CD4-positive, alpha-beta memory T cell (primary cell): Measurements from ENCODE around the gene OR51B5. TPM values are rescaled to one million over a fixed set of nuclear protein-coding genes. Genes with fewer than 3 reads are reported as not detected.
"Not testable (repeated sequence)": the region's sequence is repeated elsewhere in the genome, so short reads cannot be mapped to it uniquely, and the experiment has no call there.

Source experiments
- CTCF ChIA-PET: fragments of 350-600 bp; sonication (Branson Sonifier 250); formaldehyde crosslinking; loops from one replicate; lab custom pipeline; 2021; ENCODE audit warnings: inconsistent platforms; ENCODE audit not compliant: partially characterized antibody; lab: Charles Lee
- POLR2A ChIA-PET: fragments of 350-600 bp; sonication (Branson Sonifier 250); formaldehyde crosslinking; loops from one replicate; lab custom pipeline; 2021; ENCODE audit not compliant: partially characterized antibody; lab: Charles Lee
- DNase-seq, 5 donors: peaks; one replicate each; pipeline versions ENCODE4 v3.0.0 to v3.0.0-alpha.2; 2020 to 2022; ENCODE audit warnings: mixed read lengths in 1 of 5
- H3K27ac ChIP-seq: one replicate; pipeline ENCODE4 v1.7.0; 2013; ENCODE audit warnings: low read depth, low read length
- H3K27me3 ChIP-seq: 2 replicates; pipeline ENCODE4 v1.7.0; 2013; ENCODE audit warnings: mild to moderate bottlenecking, low read length, moderate library complexity; ENCODE audit not compliant: insufficient read depth
- H3K36me3 ChIP-seq: 2 replicates; pipeline ENCODE4 v1.7.0; 2013; ENCODE audit warnings: mild to moderate bottlenecking, low read length, moderate library complexity; ENCODE audit not compliant: insufficient read depth
- H3K4me1 ChIP-seq: 2 replicates; pipeline ENCODE4 v1.7.0; 2013; ENCODE audit warnings: mild to moderate bottlenecking, low read length, moderate library complexity; ENCODE audit not compliant: insufficient read depth
- H3K4me3 ChIP-seq, 2 donors: one replicate each; pipeline ENCODE4 v1.7.0; 2013; ENCODE audit warnings: low read length in 2 of 2, mild to moderate bottlenecking in 1 of 2
- H3K9me3 ChIP-seq, 2 donors: one replicate each; pipeline ENCODE4 v1.7.0; 2013; ENCODE audit warnings: low read length in 2 of 2, control low read depth in 1 of 2; ENCODE audit not compliant: control insufficient read depth in 1 of 2
- H3K27ac Mint-ChIP-seq, 7 donors: one replicate each; pipeline ENCODE4 v1.8.0; 2020 to 2021; ENCODE audit warnings: mixed read lengths in 7 of 7, mild to moderate bottlenecking in 6 of 7, inconsistent platforms in 3 of 7, moderate library complexity in 3 of 7
- H3K27me3 Mint-ChIP-seq, 2 donors: one replicate each; pipeline ENCODE4 v1.8.0; 2020 to 2021; ENCODE audit warnings: mixed read lengths in 2 of 2
- H3K36me3 Mint-ChIP-seq, 2 donors: one replicate each; pipeline ENCODE4 v1.8.0; 2020 to 2021; ENCODE audit warnings: mixed read lengths in 2 of 2, inconsistent platforms in 1 of 2, mild to moderate bottlenecking in 1 of 2
- H3K4me1 Mint-ChIP-seq, 4 donors: one replicate each; pipeline ENCODE4 v1.8.0; 2020 to 2021; ENCODE audit warnings: mixed read lengths in 4 of 4, mild to moderate bottlenecking in 1 of 4
- H3K4me3 Mint-ChIP-seq, 8 donors: one replicate each; pipeline ENCODE4 v1.8.0; 2020 to 2021; ENCODE audit warnings: mixed read lengths in 8 of 8, mild to moderate bottlenecking in 7 of 8, moderate library complexity in 6 of 8, inconsistent platforms in 3 of 8
- H3K9me3 Mint-ChIP-seq, 8 donors: one replicate each; pipeline ENCODE4 v1.8.0; 2020 to 2021; ENCODE audit warnings: mixed read lengths in 8 of 8, mild to moderate bottlenecking in 5 of 8, inconsistent platforms in 3 of 8, moderate library complexity in 1 of 8
- intact Hi-C: fragments of 100-400 bp; cut with micrococcal nuclease; formaldehyde crosslinking; loops from one replicate; pipeline ENCODE4 v1.15.1; 2023
- polyA plus RNA-seq, 2 donors: library from polyadenylated mRNA; unstranded; fragments of 300-500 nt; fragmentation: Illumina TruSeq; gene quantifications; one replicate each; pipeline ENCODE4 v1.2.3, GENCODE V29; 2021
- total RNA-seq, 2 experiments: library from RNA; stranded (reverse); gene quantifications; one replicate each; pipeline ENCODE4 v1.2.3, GENCODE V29; 2021

The OR51B5 gene
- total and polyA plus RNA-seq, 4 experiments from 2014 or later = not detected

GRCh38 chr11:5335170-5335569, 8.2 kb downstream of the OR51B5 start:
- no peaks in the 10 kb centered on the region for H3K36me3 Mint-ChIP-seq
- Histone ChIP-seq H3K27ac (no peak overlapping the region), H3K4me1 (no peaks in the 10 kb centered on the region), H3K36me3 (no peaks in the 10 kb centered on the region), H3K4me3 (no peak overlapping the region), H3K9me3 (no peaks in the 10 kb centered on the region), H3K27me3 (no peaks in the 10 kb centered on the region)
- no peaks in the 10 kb centered on the region for H3K9me3 Mint-ChIP-seq
- DNase-seq = no peak
- H3K4me3 Mint-ChIP-seq = no peak overlapping the region
- intact Hi-C loops = no loop called here
- CTCF ChIA-PET = no interaction called here
- H3K4me1 Mint-ChIP-seq = no peaks in the 10 kb centered on the region
- no peak overlapping the region for H3K27ac Mint-ChIP-seq
- POLR2A ChIA-PET = no interaction called here
- peaks cover 1 to 5% of the 10 kb centered on the region in 2 donors for H3K27me3 Mint-ChIP-seq

DNA sequence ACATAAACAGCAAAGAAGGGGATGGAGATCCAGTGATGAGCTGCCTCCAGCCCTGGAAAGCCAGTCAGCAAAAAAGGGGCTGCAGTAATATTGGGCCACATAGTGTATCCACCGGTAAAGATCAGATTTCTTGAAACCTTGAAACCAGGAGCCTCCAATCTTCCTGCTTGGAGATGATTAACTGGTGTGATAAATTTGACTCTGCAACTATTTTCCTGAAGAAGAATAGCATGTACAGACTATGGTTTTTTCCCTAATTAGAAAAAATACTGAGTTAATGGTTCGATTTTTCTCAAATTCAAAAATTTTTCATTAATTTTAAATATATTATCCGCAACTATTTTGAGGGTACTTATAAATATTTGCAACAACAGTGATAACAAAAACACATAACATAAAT, 19.1 kb downstream of the OR51B5 start, which contains the start of gene OR51B2:
Gene OR51B2, minus strand, starts transcription at position 101 of the 400 bp plus-strand sequence. Its CDS starts 0 bp downstream, at position 101.
- Mint-ChIP-seq H3K4me1 (no peaks in the 10 kb centered on the region), H3K36me3 (no peaks in the 10 kb centered on the region), H3K4me3 (no peak within 1 kb of the TSS), H3K27me3 (no peaks in the 10 kb centered on the region), H3K27ac (no peak within 1 kb of the TSS), H3K9me3 (no peaks in the 10 kb centered on the region)
- no peaks in the 10 kb centered on the region for H3K27me3 ChIP-seq
- H3K27ac ChIP-seq = no peak within 1 kb of the TSS
- H3K36me3 ChIP-seq = no peaks in the 10 kb centered on the region
- POLR2A ChIA-PET = no interaction called here
- no peaks in the 10 kb centered on the region for H3K9me3 ChIP-seq
- no peaks in the 10 kb centered on the region for H3K4me1 ChIP-seq
- no peak within 1 kb of the TSS for H3K4me3 ChIP-seq
- no peak for DNase-seq
- CTCF ChIA-PET = no interaction called here
- intact Hi-C loops = no loop called here

DNA sequence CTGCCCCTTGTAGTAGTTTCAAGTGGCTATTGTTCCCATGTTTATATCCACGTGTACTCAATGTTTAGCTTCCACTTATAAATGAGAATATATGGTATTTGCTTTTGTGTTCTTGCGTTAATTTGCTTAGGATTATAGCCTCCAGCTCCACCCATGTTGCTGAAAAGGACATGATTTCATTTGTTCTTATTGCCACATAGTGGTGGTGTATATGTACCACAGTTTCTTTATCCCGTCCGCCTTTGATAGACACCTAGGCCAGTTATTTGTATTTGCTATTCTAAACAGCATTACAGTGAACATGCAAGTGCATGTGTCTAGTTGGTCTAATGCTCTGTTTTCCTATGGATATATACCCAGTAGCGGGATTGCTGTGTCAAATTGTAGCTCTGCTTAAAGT, 26.0 kb downstream of the OR51B5 start:
- Histone ChIP-seq H3K27ac (no peak overlapping the region), H3K4me1 (no peaks in the 10 kb centered on the region), H3K9me3 (no peaks in the 10 kb centered on the region), H3K4me3 (no peak overlapping the region), H3K27me3 (no peaks in the 10 kb centered on the region), H3K36me3 (no peaks in the 10 kb centered on the region)
- H3K4me3 Mint-ChIP-seq = no peak overlapping the region
- POLR2A ChIA-PET = no interaction called here
- H3K27ac Mint-ChIP-seq = no peak overlapping the region
- peaks cover 0 to 2% of the 10 kb centered on the region in 2 donors for H3K27me3 Mint-ChIP-seq
- no peaks in the 10 kb centered on the region for H3K36me3 Mint-ChIP-seq
- H3K4me1 Mint-ChIP-seq = no peaks in the 10 kb centered on the region
- intact Hi-C loops = no loop called here
- H3K9me3 Mint-ChIP-seq = peaks cover 0 to 2% (median 0%) of the 10 kb centered on the region in 8 donors
- no peak for DNase-seq
- CTCF ChIA-PET = no interaction called here

- H3K36me3 Mint-ChIP-seq, H3K27ac ChIP-seq, H3K4me3 Mint-ChIP-seq, CTCF ChIA-PET, H3K9me3 ChIP-seq, intact Hi-C loops, H3K27me3 Mint-ChIP-seq, POLR2A ChIA-PET, H3K27me3 ChIP-seq, H3K4me3 ChIP-seq, H3K9me3 Mint-ChIP-seq, H3K4me1 Mint-ChIP-seq, H3K27ac Mint-ChIP-seq, DNase-seq, H3K36me3 ChIP-seq, H3K4me1 ChIP-seq: not testable (repeated sequence)
Observed at GRCh38 chr11:5313326-5314023, 29.8 kb downstream of the OR51B5 start.

DNA sequence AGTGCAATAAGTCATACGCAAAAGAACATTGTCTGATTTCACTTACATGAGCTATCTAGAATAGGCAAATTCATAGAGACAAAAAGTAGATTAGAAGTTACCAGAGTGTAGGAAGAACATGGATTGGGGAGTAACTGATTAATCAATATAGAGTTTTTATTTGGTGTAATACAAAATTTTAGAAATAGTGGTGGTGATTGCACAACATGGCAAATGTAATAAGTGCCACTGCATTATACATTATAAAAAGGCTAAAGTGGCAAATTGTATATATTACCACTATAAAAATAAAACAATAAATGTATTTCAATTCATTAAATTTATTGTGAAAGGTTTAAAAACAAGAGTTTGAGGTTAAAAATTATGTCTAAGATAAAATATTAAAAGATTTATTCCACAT, 32.9 kb downstream of the OR51B5 start:
- Histone ChIP-seq H3K36me3 (no peaks in the 10 kb centered on the region), H3K4me3 (no peak overlapping the region), H3K27ac (no peak overlapping the region), H3K27me3 (no peaks in the 10 kb centered on the region), H3K4me1 (no peaks in the 10 kb centered on the region), H3K9me3 (no peaks in the 10 kb centered on the region)
- ChIA-PET POLR2A (no interaction called here), CTCF (no interaction called here)
- Mint-ChIP-seq H3K4me1 (no peaks in the 10 kb centered on the region), H3K27ac (no peak overlapping the region), H3K27me3 (peaks cover 0 to 3% of the 10 kb centered on the region in 2 donors), H3K9me3 (peaks cover 0 to 3% (median 0%) of the 10 kb centered on the region in 8 donors), H3K4me3 (no peak overlapping the region), H3K36me3 (no peaks in the 10 kb centered on the region)
- intact Hi-C loops = no loop called here
- DNase-seq = no peak

GRCh38 chr11:5307256-5308019, 35.9 kb downstream of the OR51B5 start:
- ChIA-PET POLR2A (no interaction called here), CTCF (no interaction called here)
- no peak overlapping the region for H3K4me3 Mint-ChIP-seq
- no peaks in the 10 kb centered on the region for H3K4me1 Mint-ChIP-seq
- Histone ChIP-seq H3K36me3 (no peaks in the 10 kb centered on the region), H3K27me3 (no peaks in the 10 kb centered on the region), H3K4me3 (no peak overlapping the region), H3K9me3 (no peaks in the 10 kb centered on the region), H3K4me1 (no peaks in the 10 kb centered on the region), H3K27ac (no peak overlapping the region)
- peaks cover 0 to 4% of the 10 kb centered on the region in 2 donors for H3K27me3 Mint-ChIP-seq
- no peak overlapping the region for H3K27ac Mint-ChIP-seq
- H3K9me3 Mint-ChIP-seq = peaks cover 0 to 3% (median 0%) of the 10 kb centered on the region in 8 donors
- no peaks in the 10 kb centered on the region for H3K36me3 Mint-ChIP-seq
- intact Hi-C loops = no loop called here
- DNase-seq = no peak

DNA sequence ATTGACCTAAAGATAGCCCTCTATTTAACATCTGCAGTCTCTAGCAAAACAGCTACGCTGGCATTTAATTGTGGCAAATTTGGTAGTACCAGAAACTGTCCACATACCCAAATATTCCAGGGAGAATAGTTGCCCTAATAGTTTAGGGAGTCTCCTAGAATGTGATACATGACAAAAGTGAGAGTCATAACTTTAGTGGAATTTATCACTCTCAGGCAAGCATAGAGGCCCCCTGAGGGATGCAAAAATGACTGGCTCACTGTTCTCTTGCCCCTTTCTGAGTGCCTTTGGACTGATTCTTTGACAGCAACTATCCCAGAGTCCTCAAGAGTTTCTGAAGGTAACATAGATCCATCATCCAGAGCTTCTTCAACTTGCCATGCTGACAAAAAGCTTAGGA, 39.3 kb downstream of the OR51B5 start:
- DNase-seq = no peak
- ChIA-PET CTCF (no interaction called here), POLR2A (no interaction called here)
- H3K9me3 ChIP-seq = no peaks in the 10 kb centered on the region
- no peaks in the 10 kb centered on the region for H3K36me3 ChIP-seq
- intact Hi-C loops = no loop called here
- H3K36me3 Mint-ChIP-seq = no peaks in the 10 kb centered on the region
- no peak overlapping the region for H3K4me3 Mint-ChIP-seq
- H3K27me3 ChIP-seq = no peaks in the 10 kb centered on the region
- H3K4me1 ChIP-seq = no peaks in the 10 kb centered on the region
- H3K4me1 Mint-ChIP-seq = no peaks in the 10 kb centered on the region
- no peak overlapping the region for H3K27ac ChIP-seq
- peaks cover 4 to 5% of the 10 kb centered on the region in 2 donors for H3K27me3 Mint-ChIP-seq
- no peak overlapping the region for H3K27ac Mint-ChIP-seq
- H3K9me3 Mint-ChIP-seq = peaks cover 0 to 3% (median 0%) of the 10 kb centered on the region in 8 donors
- H3K4me3 ChIP-seq = no peak overlapping the region
